Measurements from ENCODE around the gene SPATA25.

GRCh38 chr20:45905505-45906079 is 18.2 kb upstream of the SPATA25 start:
- TF ChIP-seq FOXA1 (IDR thresholded peaks at IDR 0.05), result no peak
- no peak for TF ChIP-seq CTCF (IDR thresholded peaks at IDR 0.05; ENCODE audit: low read depth, low read length, missing input control)
- no peak for TF ChIP-seq GABPA (IDR thresholded peaks at IDR 0.05 in 1 of 2, conservative IDR thresholded peaks at IDR 0.05 in 1 of 2)
- no peak for TF ChIP-seq ATF3 (IDR thresholded peaks at IDR 0.05)
- no peak for TF ChIP-seq TAF1 (conservative IDR thresholded peaks at IDR 0.05)
- no peak for TF ChIP-seq EGR1 (IDR thresholded peaks at IDR 0.05; ENCODE audit: low read depth in 2 of 2)
- TF ChIP-seq SP1 (IDR thresholded peaks at IDR 0.05), result no peak

Data from liver (tissue), 3 donors.